SW480 (cell line): ENCODE measurements around the gene RCOR3.
"Not testable (repeated sequence)": the region's sequence is repeated elsewhere in the genome, so short reads cannot be mapped to it uniquely, and the experiment has no call there.

Experiments used
- DNase-seq: peaks from one replicate; pipeline ENCODE4 v3.0.0-alpha.2; 2016; ENCODE audit warnings: low spot score

RCOR3 gene

GRCh38 chr1:211340622-211341507, 81.7 kb downstream of the RCOR3 start:
- no peak for DNase-seq

GRCh38 chr1:211341999-211342398, 82.8 kb downstream of the RCOR3 start:
- DNase-seq: no peak

- no peak for DNase-seq
Measured at GRCh38 chr1:211343607-211344006, 84.4 kb downstream of the RCOR3 start.

GRCh38 chr1:211344152-211344618, 85.0 kb downstream of the RCOR3 start:
- no peak for DNase-seq

GRCh38 chr1:211345719-211346118, 86.6 kb downstream of the RCOR3 start:
- no peak for DNase-seq

- no peak for DNase-seq
Measured at GRCh38 chr1:211347077-211347844, 88.1 kb downstream of the RCOR3 start.

GRCh38 chr1:211348547-211348946, 89.4 kb downstream of the RCOR3 start:
- DNase-seq: no peak

- no peak for DNase-seq
Measured at GRCh38 chr1:211349741-211350140, 90.6 kb downstream of the RCOR3 start.

GRCh38 chr1:211352055-211352454, 92.9 kb downstream of the RCOR3 start:
- not testable (repeated sequence) for DNase-seq

- DNase-seq: no peak
Measured at GRCh38 chr1:211352465-211352864, 93.3 kb downstream of the RCOR3 start.

GRCh38 chr1:211352985-211353515, 93.9 kb downstream of the RCOR3 start:
- DNase-seq: peak; percentile 99

- DNase-seq: no peak
Measured at GRCh38 chr1:211353562-211354212, 94.5 kb downstream of the RCOR3 start.

- no peak for DNase-seq
Measured at GRCh38 chr1:211355873-211356272, 96.7 kb downstream of the RCOR3 start.

- no peak for DNase-seq
Measured at GRCh38 chr1:211356723-211357407, 97.7 kb downstream of the RCOR3 start.

GRCh38 chr1:211358685-211359084, 99.5 kb downstream of the RCOR3 start:
- DNase-seq: no peak

- no peak for DNase-seq
Measured at GRCh38 chr1:211359876-211360275, 100.7 kb downstream of the RCOR3 start.

GRCh38 chr1:211361202-211361601, 102.0 kb downstream of the RCOR3 start:
- no peak for DNase-seq
